GM23338 (cell line): Measurements from ENCODE around the gene PRR35. TPM values are rescaled to one million over a fixed set of nuclear protein-coding genes. Genes with fewer than 3 reads are reported as not detected.

ENCODE experiments used
- ATAC-seq: fragments of 200-7000 bp; cut with Tn5 transposase; 3 replicates; pipeline ENCODE4 v1.9.1; 2020
- DNase-seq: peaks from one replicate; pipeline ENCODE4 v3.0.0-alpha.2; 2015; ENCODE audit warnings: low spot score
- H2AFZ ChIP-seq: fragments of 200-600 bp; sonication (generic); 2 replicates; pipeline ENCODE4 v1.8.0; 2016; ENCODE audit warnings: antibody characterized with exemption, mild to moderate bottlenecking, moderate library complexity
- H3F3A ChIP-seq: fragments of 200-600 bp; sonication (generic); replicated peaks from 2 replicates; pipeline ENCODE4 v1.8.0; 2017; ENCODE audit warnings: antibody characterized with exemption, mixed run types, low read depth
- H3K27ac ChIP-seq: fragments of 200-600 bp; sonication (generic); 2 replicates; pipeline ENCODE4 v1.6.1; 2016; ENCODE audit warnings: low read depth
- H3K27me3 ChIP-seq: fragments of 200-600 bp; sonication (generic); 2 replicates; pipeline ENCODE4 v1.8.0; 2016; ENCODE audit warnings: mild to moderate bottlenecking, mixed run types, moderate library complexity; ENCODE audit not compliant: insufficient read depth
- H3K36me3 ChIP-seq: fragments of 200-600 bp; sonication (generic); 2 replicates; pipeline ENCODE4 v1.8.0; 2016; ENCODE audit warnings: mild to moderate bottlenecking; ENCODE audit not compliant: insufficient read depth
- H3K4me1 ChIP-seq: fragments of 200-600 bp; sonication (generic); 2 replicates; pipeline ENCODE4 v1.8.0; 2016; ENCODE audit warnings: mild to moderate bottlenecking, moderate library complexity; ENCODE audit not compliant: insufficient read depth
- H3K4me2 ChIP-seq: fragments of 200-600 bp; sonication (generic); 2 replicates; pipeline ENCODE4 v1.7.1; 2017; ENCODE audit warnings: mixed run types
- H3K4me3 ChIP-seq: fragments of 200-600 bp; sonication (generic); 2 replicates; pipeline ENCODE4 v1.6.1; 2016; ENCODE audit warnings: mixed run types
- H3K79me2 ChIP-seq: fragments of 200-600 bp; sonication (generic); replicated peaks from 2 replicates; pipeline ENCODE4 v1.8.0; 2017; ENCODE audit warnings: mild to moderate bottlenecking; ENCODE audit not compliant: insufficient read depth
- H3K9me2 ChIP-seq: fragments of 200-600 bp; sonication (generic); 2 replicates; pipeline ENCODE4 v1.8.0; 2017; ENCODE audit not compliant: insufficient read depth
- H4K20me1 ChIP-seq: fragments of 200-600 bp; sonication (generic); replicated peaks from 2 replicates; pipeline ENCODE4 v1.8.0; 2017; ENCODE audit warnings: mild to moderate bottlenecking; ENCODE audit not compliant: insufficient read depth
- H3K27ac Mint-ChIP-seq: 2 replicates; pipeline ENCODE4 v1.8.0; 2020; ENCODE audit warnings: inconsistent platforms, mild to moderate bottlenecking, moderate library complexity, mixed read lengths
- H3K27me3 Mint-ChIP-seq: 3 replicates; pipeline ENCODE4 v1.8.0; 2022; ENCODE audit warnings: low read depth, mild to moderate bottlenecking, moderate library complexity, mixed read lengths, inconsistent platforms; ENCODE audit not compliant: insufficient read depth, poor library complexity
- H3K36me3 Mint-ChIP-seq: 3 replicates; pipeline ENCODE4 v1.8.0; 2021; ENCODE audit warnings: low read depth, mild to moderate bottlenecking, inconsistent platforms, moderate library complexity, mixed read lengths
- H3K4me1 Mint-ChIP-seq: 3 replicates; pipeline ENCODE4 v1.8.0; 2020; ENCODE audit warnings: mild to moderate bottlenecking, inconsistent platforms, mixed read lengths
- H3K4me3 Mint-ChIP-seq: 3 replicates; pipeline ENCODE4 v1.8.0; 2021; ENCODE audit warnings: moderate library complexity, mild to moderate bottlenecking, inconsistent platforms, mixed read lengths
- H3K9me3 Mint-ChIP-seq: 3 replicates; pipeline ENCODE4 v1.8.0; 2020; ENCODE audit warnings: moderate library complexity, mild to moderate bottlenecking, inconsistent platforms, mixed read lengths
- ETS1 ChIP-seq: IDR thresholded peaks from 2 replicates; pipeline ENCODE4 v1.6.1; 2016; ENCODE audit warnings: antibody characterized with exemption
- EZH2phosphoT487 ChIP-seq: fragments of 200-600 bp; sonication (generic); IDR thresholded peaks from one replicate; pipeline ENCODE4 v1.8.1; 2018; ENCODE audit warnings: antibody characterized with exemption; ENCODE audit not compliant: unreplicated experiment
- JUNB ChIP-seq: IDR thresholded peaks from one replicate; pipeline ENCODE4 v1.6.1; 2016; ENCODE audit warnings: antibody characterized with exemption; ENCODE audit not compliant: unreplicated experiment
- REST ChIP-seq: IDR thresholded peaks from one replicate; pipeline ENCODE4 v1.6.1; 2018; ENCODE audit warnings: antibody characterized with exemption; ENCODE audit not compliant: unreplicated experiment
- ZNF331 ChIP-seq: fragments of 250-450 bp; sonication (Bioruptor Pico); IDR thresholded peaks from 2 replicates; pipeline ENCODE4 v1.5.0; 2020; ENCODE audit warnings: low read depth, mild to moderate bottlenecking, moderate library complexity
- polyA plus RNA-seq: library from polyadenylated mRNA; unstranded; fragments of >200 nt; fragmentation: Nextera tagmentation; extraction: Ambion mirVana; gene quantifications from 2 replicates; pipeline ENCODE4 v1.2.1, GENCODE V29; 2016
- total RNA-seq: library from RNA; depleted of rRNA; stranded (reverse); fragments of >200 nt; shearing (Covaris generic); gene quantifications from 2 replicates; pipeline ENCODE4 v1.2.3, GENCODE V29; 2014
- TF ChIP-seq, protein P1 (sequence below): fragments of 250-450 bp; sonication (Bioruptor Pico); IDR thresholded peaks from 2 replicates; pipeline ENCODE4 v1.5.0; 2020; ENCODE audit warnings: mild to moderate bottlenecking, moderate library complexity

PRR35 gene
- total and polyA plus RNA-seq, 2 experiments from 2014 or later: 0.32 to 1.4 TPM

DNA sequence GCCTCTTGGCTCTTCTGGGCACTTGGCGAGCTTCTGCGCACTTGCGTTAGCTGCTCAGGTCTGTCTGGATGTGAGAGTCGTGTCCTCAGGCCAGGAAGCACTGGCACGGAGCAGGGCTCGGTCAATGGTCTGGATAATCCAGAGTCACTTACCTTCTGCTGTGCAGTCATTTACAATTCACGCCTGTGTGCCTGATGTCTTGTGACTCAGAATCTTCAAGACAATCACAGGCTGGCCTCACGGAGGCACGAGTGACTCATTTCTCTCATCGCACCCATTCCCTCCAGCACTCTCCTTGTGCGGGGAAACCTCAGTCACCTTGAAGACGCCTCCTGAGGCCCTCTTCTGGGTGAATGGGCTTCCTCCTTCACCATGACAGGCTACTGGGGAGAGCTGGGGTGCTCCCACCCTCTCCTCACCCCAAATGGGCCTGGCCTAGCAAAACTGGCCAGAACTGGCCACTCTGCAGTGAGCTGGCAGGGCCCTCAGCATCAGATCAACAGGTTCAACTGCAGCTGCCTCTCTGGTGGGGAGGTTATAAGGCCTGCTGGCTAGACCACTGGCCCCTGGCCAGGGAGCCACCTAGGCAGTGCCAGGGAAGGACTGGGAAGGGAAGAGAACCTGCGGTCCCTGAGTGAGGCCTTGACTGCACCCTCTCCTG lies 34.5 kb upstream of the PRR35 start (continued):
- TF ChIP-seq REST (no peak), ETS1 (no peak), JUNB (no peak)

- no peak overlapping the region for H2AFZ ChIP-seq
- H3K4me1 Mint-ChIP-seq: peaks cover 22% of the 10 kb centered on the region
- H3K27ac ChIP-seq: peak overlapping the region; percentile 55; the same call in 1 of the 2 replicates
- H3K27me3 ChIP-seq: no peaks in the 10 kb centered on the region
- no peak for TF ChIP-seq ZNF331 (CRISPR knock-in tag)
- no peak for TF ChIP-seq EZH2phosphoT487
- TF ChIP-seq, protein P1, sequence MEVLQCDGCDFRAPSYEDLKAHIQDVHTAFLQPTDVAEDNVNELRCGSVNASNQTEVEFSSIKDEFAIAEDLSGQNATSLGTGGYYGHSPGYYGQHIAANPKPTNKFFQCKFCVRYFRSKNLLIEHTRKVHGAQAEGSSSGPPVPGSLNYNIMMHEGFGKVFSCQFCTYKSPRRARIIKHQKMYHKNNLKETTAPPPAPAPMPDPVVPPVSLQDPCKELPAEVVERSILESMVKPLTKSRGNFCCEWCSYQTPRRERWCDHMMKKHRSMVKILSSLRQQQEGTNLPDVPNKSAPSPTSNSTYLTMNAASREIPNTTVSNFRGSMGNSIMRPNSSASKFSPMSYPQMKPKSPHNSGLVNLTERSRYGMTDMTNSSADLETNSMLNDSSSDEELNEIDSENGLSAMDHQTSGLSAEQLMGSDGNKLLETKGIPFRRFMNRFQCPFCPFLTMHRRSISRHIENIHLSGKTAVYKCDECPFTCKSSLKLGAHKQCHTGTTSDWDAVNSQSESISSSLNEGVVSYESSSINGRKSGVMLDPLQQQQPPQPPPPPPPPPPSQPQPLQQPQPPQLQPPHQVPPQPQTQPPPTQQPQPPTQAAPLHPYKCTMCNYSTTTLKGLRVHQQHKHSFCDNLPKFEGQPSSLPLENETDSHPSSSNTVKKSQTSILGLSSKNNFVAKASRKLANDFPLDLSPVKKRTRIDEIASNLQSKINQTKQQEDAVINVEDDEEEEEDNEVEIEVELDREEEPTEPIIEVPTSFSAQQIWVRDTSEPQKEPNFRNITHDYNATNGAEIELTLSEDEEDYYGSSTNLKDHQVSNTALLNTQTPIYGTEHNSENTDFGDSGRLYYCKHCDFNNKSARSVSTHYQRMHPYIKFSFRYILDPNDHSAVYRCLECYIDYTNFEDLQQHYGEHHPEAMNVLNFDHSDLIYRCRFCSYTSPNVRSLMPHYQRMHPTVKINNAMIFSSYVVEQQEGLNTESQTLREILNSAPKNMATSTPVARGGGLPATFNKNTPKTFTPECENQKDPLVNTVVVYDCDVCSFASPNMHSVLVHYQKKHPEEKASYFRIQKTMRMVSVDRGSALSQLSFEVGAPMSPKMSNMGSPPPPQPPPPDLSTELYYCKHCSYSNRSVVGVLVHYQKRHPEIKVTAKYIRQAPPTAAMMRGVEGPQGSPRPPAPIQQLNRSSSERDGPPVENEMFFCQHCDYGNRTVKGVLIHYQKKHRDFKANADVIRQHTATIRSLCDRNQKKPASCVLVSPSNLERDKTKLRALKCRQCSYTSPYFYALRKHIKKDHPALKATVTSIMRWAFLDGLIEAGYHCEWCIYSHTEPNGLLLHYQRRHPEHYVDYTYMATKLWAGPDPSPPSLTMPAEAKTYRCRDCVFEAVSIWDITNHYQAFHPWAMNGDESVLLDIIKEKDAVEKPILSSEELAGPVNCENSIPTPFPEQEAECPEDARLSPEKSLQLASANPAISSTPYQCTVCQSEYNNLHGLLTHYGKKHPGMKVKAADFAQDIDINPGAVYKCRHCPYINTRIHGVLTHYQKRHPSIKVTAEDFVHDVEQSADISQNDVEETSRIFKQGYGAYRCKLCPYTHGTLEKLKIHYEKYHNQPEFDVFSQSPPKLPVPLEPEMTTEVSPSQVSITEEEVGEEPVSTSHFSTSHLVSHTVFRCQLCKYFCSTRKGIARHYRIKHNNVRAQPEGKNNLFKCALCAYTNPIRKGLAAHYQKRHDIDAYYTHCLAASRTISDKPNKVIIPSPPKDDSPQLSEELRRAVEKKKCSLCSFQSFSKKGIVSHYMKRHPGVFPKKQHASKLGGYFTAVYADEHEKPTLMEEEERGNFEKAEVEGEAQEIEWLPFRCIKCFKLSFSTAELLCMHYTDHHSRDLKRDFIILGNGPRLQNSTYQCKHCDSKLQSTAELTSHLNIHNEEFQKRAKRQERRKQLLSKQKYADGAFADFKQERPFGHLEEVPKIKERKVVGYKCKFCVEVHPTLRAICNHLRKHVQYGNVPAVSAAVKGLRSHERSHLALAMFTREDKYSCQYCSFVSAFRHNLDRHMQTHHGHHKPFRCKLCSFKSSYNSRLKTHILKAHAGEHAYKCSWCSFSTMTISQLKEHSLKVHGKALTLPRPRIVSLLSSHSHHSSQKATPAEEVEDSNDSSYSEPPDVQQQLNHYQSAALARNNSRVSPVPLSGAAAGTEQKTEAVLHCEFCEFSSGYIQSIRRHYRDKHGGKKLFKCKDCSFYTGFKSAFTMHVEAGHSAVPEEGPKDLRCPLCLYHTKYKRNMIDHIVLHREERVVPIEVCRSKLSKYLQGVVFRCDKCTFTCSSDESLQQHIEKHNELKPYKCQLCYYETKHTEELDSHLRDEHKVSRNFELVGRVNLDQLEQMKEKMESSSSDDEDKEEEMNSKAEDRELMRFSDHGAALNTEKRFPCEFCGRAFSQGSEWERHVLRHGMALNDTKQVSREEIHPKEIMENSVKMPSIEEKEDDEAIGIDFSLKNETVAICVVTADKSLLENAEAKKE (CRISPR knock-in tag): no peak
- no peak for TF ChIP-seq ETS1
- H3K36me3 Mint-ChIP-seq: peaks cover 5% of the 10 kb centered on the region; the same call in 2 of the 3 replicates
- DNase-seq: peak; percentile 76
- peak; percentile 35 for ATAC-seq
- peaks cover 39% of the 10 kb centered on the region for H3K79me2 ChIP-seq
- no peaks in the 10 kb centered on the region; the same call in 2 of the 3 replicates for H3K9me3 Mint-ChIP-seq
- no peaks in the 10 kb centered on the region for H3K9me2 ChIP-seq
- peaks cover 13% of the 10 kb centered on the region for H3K27me3 Mint-ChIP-seq
- H3K27ac Mint-ChIP-seq: peak overlapping the region; percentile 47; the same call in 1 of the 2 replicates
- H3K4me3 ChIP-seq: peak overlapping the region; percentile 90
- peaks cover 22% of the 10 kb centered on the region for H4K20me1 ChIP-seq
- no peaks in the 10 kb centered on the region for H3K36me3 ChIP-seq
- H3K4me1 ChIP-seq: peaks cover 6% of the 10 kb centered on the region; the same call in 1 of the 2 replicates
- 0 out of 2 replicates have a peak, but pooled peaks cover 8% of the 10 kb centered on the region for H3F3A ChIP-seq
- peak overlapping the region; percentile 97 for H3K4me2 ChIP-seq
- H3K4me3 Mint-ChIP-seq: peak overlapping the region; percentile 86
Measured at GRCh38 chr16:526181-527014, 33.8 kb upstream of the PRR35 start.
